GM21360 (cell line): ENCODE results near the gene TNFRSF13B.
"Not testable (repeated sequence)": the region's sequence is repeated elsewhere in the genome, so short reads cannot be mapped to it uniquely, and the experiment has no call there.

Source experiments
- ATAC-seq: cut with Tn5 transposase; IDR thresholded peaks from one replicate; pipeline ENCODE4 v1.9.1; 2021; ENCODE audit warnings: mild to moderate bottlenecking, moderate library complexity; ENCODE audit not compliant: unreplicated experiment

TNFRSF13B gene

DNA sequence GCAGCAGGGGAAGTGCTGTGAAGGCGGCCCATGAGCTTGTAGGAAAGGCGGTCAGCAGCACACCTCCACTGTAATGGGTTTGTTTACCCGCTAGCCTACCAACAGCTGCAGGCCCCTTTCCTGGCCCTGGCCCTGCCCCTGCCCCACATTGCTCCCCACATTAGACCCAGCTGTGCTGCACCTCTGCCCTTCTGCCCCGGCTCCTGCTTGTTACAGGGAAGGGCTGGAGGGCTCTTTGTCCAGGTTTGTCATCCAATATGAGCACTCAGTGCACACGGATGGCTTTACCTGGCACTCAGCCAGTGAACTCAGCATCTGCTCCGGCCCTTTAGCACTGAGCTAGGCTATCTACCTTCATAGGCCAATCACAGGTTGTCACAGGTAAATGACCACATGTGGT, 36.0 kb upstream of the TNFRSF13B start:
- ATAC-seq, result not testable (repeated sequence)

DNA sequence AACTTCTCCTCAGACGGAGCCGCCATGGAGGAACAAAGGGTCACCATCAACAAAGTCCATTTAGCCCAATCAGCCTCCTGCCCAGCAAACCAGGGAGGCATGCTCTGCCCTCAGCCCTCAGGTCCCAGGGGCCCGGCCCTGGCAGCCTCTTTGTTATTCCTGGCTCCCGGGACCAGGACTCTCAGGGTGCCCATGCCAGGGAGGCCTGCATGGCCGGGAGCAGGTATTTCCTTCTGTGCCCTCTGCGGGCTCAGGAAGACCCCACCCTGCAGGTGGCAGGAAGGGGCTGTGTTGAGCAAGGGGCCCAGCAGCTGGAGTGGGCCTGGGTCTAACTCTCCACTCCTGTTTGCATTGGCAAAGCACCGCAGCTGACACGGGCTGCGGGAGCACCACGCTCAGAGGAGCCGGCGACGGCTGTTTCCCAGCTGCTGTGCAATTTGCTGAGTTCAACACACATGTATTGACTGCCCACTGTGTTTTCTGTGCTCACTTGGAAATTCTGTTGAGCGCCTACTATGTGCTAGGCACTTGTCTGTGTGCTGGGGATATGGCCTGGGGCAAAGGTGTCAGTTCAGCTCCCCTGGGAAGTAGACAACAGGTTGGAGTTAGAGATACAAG, 33.2 kb upstream of the TNFRSF13B start:
- not testable (repeated sequence) for ATAC-seq

DNA sequence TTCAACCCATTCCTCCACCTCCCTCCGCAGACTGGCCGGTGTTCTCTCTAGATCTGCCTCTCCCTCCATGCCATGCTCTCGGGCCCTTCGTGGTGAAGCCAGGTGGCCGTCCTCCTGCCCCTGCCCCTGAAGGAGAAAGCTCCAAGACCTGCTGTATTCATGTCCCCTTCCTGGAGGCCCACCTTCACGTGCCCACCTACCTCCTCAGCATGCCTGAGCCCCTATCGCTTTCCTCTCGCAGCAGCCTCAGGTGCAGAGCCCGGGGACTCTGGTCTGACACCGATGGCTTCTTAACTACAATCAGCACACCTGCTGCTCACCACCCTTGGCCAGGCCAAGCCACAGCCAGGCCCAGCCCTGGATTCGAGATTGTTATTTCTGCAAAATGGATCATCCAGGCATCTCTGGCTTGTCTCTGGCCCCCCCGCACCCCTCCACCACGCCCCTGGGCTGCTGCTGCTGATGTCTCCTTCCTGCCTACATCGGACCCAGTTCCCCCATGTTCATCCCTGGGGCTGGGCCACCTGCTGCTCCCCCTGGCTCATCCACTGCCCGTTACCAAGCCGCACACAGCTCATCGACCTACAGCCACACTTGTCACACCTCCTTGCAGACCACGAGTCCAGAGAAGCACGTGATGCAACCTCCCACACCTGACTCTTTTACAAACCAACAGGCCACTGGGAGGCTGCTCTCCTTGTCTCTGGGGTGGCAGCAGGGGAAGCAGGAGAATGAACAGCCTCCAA, 32.5 kb upstream of the TNFRSF13B start:
- ATAC-seq, result no peak

DNA sequence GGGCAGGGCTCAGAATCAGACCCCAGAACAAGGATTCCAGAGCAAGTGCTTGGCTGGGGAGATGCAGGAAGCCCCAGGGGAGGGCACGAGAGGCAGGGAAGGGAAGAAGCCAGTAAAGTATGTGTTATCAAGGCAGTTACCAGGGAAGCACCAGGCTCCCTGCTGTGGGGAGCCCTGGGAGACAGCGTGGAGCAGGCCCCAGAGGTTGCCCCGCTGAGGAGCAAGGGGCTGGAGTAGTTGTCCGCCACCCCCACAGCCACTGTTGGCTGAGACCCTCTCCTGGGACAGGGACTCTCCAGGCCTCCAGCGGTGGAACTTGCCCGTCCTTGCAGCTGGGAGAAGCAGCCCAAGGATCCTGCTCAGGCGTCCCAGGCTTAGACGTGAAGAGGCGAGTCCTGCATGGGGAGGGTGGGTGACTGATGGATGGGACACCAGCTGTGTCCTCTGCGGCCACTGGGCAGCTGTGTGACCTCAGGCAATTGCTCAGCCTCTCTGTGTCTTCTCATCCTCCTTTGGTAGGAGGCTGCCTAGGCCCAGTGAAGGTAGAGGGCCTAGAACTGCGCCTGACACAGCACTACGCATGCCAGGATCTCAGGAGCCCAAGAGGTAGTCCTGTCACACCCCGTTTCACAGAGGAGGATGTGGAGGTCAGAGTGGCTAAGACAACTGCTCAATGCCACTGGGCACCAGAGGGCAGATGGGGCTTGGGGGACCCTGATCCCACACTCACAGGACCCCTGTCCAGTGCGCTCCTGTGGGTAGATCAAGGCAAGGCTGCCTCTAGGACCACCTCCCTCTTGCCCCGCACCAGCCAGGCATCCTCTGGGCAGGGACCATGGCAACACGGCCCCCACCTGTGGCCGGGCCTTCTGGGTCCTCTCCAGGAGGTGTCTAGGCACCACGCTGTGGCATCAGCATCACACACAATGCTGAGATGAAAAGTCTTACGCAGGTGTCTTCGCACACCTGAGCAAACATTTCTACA, 31.1 kb upstream of the TNFRSF13B start:
- ATAC-seq, result not testable (repeated sequence)

DNA sequence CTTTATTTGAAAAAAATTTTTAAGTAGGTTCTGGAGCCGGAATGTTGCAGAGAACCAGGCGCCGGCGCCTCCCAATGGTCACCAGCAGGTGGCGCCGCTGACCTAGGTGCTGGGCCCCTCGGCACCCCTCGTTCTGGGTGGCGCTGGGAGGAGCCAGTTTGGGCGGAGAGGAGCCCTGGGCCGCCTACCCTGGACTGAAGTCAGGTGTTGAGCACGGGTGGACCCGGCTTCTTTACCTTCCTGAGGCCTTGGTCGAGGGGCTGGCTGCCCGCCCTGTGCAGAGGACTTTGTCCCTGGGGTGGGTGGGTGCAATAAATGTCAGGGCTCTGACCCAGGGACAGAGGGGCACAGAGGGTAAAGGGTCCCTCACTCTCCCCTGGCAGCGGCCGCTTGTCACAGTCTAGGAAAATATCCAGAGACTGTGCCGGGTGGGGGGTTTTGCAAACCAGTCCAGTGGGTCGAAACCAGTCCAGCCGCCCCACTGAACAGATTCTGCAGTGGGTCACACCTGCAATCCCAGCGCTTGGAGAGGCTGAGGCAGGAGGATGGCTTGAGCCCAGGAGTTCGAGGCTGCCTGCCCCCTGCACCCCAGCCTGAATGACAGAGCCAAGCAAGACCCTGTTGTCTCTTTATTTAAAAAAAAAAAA, 30.1 kb upstream of the TNFRSF13B start:
- ATAC-seq, result peak; percentile 57

DNA sequence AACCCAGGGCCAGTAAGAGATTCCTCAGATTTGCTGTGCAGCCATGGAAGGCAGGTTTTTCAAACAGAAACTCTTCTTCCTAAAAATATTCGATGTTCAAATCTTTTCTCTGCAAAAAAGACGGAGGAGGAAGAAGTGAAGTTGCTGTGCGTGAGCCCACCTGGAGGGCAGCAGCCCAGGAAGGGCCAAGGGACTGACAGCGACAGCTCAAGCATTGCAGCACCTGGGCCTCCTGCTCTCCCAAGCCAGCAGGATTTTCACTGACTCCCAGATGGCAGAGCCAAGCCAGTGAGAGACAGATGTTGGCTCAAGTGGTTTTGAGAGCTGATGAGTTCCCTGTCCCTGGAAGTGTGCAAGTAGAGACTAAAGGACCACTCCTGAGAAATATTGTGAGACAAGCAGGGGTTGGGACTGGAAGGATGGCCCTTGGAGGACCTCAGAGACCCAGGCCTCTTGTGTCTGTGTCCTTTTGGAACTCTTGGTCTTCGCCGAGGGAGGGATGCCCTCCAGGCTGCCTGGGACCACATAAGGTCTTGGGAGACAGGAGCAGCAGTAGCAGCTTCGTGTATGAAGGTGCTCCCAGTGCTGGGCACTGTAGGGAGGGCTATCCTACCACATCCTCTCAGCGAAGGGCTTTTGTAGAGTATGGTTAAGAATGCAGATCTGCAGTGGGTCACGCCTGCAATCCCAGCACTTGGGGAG, 29.3 kb upstream of the TNFRSF13B start:
- no peak for ATAC-seq

DNA sequence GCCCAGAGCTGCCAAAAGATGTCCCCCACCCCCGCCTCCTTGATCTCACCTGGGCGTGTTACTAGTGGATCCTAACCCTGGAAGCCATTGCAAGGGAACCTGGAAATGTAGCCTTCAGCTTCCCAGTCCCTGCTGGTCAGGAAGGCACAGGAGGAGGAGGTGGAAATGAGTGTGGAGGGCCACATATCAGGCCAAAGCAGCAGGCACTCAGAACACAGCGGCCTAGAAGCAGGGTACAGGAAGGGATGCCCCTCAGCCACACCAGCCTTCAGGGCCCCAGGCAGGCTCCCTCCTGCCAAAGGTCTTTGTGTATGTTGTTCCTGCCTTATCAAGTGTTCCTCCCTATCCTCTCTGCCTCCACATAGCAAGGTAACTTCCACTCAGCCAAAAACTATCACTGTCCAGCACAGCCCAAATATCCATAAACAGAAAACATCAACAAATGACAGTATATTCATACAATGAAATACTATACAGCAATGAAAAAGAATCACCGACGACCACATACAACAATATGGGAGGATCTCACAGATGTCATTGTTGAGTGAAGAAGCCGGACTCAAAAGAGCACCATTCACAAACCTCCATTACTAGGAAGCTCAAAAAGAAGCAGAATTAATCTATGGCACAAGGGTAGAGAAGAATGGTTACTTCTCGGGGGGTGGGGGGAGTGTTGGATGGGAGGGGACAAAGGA, 28.2 kb upstream of the TNFRSF13B start:
- no peak for ATAC-seq

DNA sequence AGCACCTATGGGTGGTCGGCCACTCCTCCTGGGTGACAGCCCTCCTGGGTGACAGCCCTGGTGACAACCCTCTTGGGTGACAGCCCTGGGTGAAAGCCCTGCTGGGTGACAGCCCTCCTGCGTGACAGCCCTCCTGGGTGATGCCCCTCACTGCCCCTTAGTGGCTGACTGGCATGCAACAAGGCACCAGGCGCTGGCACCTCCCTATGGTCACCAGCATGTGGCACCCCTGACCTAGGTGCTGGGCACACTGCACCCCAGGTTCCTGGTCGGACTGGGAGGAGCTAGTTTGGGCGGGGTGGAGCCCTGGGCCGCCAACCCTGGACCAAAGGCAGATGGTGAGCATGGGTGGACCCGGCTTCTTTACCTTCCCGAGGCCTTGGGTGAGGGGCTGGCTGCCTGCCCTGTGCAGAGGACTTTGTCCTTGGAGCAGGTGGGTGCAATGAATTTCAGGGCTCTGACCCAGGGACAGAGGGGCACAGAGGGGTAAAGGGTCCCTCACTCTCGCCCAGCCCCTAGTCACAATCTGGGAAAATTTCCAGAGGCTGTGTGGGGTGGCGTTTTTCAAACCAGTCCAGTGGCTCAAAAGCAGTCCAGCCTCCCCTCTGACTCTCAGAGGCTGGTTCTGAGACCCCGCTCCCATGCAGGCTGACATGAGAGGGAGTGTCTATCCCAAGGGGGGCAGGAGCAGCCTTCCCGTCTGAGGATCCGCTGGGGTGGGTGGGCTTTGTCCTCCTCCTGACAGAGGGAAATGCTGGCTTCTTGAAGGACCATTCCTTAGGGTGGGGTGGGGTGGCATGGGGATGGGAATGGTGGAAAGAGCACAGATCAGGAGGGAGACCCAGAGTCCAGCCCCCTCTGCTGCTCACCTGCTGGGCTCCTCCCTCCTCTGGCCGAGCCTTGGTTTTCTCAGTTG, 25.9 kb upstream of the TNFRSF13B start:
- ATAC-seq, result no peak

DNA sequence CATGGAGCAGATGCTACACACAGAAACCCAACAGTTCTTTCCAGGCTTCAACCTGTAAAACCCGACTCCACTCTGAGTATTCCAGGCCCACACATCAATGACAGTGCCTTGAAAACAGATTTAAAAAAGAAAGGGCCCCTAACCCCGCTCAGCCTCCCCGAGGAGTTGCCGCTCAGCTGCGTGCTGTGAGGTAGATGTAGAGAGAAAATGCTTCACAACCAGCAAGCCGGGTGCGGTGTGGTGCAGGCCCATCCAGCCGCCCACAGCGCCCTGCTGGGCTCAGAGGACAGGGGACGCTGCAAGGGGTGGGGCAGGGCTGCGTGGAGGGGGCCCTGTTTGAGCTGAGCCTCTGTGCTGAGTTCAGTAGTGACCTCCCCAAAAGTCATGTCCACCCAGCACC, 24.8 kb upstream of the TNFRSF13B start:
- not testable (repeated sequence) for ATAC-seq

DNA sequence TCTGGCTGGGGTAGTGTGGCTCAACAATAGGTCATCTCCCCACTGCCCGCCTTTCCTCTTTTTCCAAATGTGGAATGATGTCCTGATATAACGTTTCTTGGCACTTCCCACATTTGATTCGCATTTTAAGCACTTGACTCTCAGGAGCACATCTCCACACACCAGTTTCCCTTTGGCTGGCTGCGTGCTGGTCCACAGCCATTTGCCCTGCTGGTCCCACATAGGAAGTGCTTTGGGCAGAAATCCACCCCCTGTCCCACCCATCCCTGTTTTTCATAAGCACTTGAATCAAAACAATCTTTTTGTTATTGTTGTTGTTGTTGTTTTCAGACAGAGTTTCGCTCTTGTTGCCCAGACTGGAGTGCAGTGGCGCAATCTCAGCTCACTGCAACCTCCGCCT, 24.0 kb upstream of the TNFRSF13B start:
- ATAC-seq, result no peak

DNA sequence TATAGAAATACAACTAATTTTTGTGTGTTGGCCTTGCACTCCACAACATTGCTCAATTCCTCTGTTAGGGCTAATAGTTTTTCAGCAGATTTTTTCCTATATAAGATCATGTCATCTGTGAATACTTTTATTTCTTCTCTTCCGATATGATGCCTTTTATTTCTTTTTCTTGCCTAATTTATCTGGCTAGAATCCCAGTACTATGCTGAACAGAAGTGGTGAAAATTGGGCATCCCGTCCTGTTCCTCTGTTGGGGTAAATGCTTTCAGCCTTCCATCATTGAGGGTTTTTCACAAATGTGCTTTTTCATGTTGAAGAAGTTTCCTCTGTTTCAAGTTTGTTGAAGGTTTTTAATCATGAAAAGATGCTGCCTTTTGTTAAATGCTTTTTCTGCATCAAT, 22.7 kb upstream of the TNFRSF13B start:
- no peak for ATAC-seq

DNA sequence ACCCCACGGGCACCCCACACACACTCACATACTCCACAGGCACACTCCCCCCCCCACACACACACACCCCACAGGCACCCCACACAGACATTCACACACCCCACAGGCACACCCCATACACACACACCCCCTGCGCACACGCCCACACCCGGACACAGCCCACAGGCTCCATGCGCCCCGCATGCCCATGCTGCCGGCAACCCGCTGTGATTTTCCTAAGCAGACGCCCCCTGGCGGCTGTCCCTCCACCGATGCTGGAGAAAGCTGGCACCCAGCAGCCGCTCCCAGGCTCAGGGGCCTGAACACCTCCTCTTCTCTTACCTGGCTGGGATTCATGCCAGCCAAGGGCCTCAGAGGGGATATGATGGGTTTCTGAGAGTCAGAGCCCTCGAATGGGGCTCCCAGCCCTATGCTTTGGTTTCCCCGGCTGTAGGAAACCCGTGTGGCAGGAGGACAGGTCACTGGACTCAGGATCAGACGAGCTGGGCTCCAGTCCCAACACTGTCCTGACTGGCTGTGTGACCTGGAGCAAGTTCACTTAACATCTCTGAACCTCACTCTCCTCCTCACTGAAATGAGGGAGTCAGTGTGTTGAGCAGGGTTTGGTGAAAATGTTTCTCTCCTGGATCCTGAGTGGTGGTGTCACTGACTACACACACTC, 19.6 kb upstream of the TNFRSF13B start:
- ATAC-seq, result no peak

DNA sequence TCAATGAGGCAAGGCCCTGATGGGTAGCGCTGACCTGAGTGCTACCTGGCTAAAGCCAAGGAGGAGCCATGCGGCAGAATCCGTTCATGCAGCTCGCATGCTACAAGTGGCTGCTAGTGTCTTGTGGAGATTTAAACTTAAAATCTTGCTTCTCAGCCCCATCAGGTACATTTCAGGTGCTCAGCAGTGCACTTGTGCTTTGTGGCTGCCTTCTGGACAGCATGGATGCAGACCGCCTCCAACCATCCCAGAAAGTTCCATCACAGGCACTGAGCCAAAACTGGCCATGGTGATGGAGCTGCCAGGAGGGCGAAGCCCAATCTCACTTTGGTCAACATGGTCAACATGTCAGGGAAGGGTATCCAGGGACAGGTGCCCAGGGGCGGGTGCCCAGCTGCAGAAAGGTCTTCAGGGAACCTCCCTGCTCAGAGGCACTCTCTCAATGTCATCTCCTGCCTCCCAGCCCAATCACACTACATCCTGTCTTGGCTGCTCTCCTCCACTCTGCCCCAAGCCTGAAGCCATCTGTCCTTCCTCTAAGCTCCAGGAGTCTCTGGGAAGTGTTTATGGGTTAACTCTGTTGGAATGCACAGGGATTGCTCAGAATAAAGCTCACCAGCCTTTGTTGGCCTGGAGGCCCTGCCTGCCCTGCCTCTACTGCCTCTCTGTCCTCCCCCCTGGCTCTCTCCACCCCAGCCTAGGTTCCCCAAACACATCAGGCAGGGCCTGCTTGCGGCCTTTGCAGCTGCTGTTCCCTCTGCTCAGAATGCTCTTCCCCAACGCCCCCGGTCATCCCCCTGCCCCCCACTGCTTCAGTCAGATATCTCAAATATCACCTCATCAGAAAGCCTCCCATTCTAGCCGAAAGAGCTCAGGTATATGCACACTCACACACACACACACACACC, 18.3 kb upstream of the TNFRSF13B start:
- no peak for ATAC-seq

DNA sequence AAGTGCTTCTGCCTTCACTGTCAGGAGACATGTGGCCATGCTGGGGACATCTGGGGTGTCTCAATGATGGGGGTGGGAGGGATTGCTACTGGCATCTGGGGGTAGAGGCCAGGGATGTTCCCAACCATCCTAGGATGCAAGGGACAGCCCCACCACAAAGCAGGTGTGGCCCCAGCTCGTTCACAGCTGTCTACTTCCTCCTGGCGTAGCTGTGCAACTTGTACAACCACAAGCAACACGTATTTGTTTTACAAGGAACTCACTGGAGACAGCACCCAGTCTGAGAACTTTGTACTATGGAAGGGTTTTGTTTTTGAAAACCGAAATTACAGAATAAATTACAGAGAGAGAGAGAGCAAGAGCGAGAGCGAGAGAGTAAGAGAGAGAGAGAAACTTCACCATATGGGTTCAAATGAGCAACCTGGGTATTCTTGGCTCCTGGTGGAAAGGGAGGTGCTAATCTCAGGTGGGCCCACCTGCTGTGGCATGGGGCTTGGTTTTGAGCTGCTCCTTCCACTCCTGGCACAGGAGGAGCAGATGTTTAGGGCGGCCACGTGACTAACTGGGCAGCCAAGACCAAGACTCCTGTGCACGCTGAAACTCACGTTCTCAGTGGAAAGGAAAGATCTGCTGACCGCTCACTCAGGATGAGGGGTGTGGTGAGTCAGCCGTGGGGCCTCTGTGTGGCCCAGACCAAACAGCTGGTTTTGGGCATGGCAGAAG, 17.5 kb upstream of the TNFRSF13B start:
- no peak for ATAC-seq

DNA sequence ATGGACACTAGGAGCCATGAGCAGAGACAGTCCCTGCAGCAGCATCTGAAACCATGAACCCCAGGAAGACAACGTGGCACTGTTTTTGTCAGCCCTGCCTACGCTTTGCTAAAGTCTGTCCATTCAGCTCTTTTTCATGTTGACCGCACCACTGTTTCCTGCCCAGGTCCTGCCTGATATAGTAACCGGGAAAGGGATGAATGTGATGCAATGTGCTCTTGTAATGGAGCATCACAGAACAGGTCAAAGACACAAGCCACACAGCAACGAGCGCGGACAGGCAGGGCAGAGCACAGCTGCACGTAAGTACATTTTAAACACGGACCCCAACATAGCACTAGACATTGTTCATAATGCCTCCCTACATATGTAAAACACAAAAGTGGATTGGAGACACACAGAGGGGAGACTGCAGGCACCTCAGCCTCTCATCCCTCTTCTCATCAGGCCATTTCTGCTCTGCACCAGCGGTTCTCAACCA, 16.9 kb upstream of the TNFRSF13B start:
- no peak for ATAC-seq

DNA sequence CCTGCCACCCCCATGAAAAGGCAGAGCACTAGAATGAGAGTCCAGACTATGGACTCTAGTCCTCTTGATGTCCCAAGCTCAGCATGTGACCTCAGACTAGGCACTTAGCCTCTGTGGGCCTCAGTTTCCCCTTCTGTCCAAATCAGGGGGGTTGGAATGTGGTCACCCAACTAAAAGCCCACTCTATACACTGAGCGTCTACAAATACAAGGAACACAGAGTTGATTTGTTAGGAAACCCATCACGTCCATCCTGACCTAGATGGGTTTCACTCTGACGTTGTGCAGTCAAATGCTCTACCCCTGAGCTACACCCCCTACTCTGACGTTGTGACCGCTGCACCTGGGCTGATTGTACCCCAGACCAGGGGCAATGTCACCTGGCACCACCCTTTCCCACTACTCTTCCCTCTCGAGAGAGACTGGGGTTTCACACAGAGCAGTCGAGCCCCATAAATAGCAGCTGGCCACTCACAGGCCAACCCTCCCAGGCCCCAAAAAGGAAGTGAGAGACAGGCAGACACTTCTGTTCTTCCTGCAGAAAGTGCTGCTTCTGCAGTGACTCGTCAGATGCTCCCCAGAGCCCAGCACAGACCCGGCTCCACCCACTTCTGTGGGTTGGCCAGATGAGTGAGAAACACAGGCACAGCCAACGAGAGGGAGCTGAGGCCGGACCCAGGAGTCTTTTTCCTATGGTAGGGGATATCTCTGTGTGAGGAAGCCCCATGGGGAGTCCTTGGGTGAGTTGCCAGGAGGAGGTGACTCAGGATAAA, 16.1 kb upstream of the TNFRSF13B start:
- ATAC-seq, result peak; percentile 54
